SH-SY5Y (cell line): Measurements from ENCODE around the gene ARIH1.

Experiments used
- GATA2 ChIP-seq: IDR thresholded peaks from 2 replicates; pipeline ENCODE4 v1.6.1; 2011; ENCODE audit warnings: mild to moderate bottlenecking, low read depth, low read length
- GATA3 ChIP-seq: IDR thresholded peaks from 2 replicates; pipeline ENCODE4 v1.6.1; 2011; ENCODE audit warnings: low read depth, mild to moderate bottlenecking, low read length, moderate library complexity

Gene ARIH1, protein sequence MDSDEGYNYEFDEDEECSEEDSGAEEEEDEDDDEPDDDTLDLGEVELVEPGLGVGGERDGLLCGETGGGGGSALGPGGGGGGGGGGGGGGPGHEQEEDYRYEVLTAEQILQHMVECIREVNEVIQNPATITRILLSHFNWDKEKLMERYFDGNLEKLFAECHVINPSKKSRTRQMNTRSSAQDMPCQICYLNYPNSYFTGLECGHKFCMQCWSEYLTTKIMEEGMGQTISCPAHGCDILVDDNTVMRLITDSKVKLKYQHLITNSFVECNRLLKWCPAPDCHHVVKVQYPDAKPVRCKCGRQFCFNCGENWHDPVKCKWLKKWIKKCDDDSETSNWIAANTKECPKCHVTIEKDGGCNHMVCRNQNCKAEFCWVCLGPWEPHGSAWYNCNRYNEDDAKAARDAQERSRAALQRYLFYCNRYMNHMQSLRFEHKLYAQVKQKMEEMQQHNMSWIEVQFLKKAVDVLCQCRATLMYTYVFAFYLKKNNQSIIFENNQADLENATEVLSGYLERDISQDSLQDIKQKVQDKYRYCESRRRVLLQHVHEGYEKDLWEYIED

GRCh38 chr15:72473614-72474465, at the start of gene ARIH1:
Gene ARIH1 (plus strand): TSS chr15:72474330. CDS start chr15:72474640, 310 bp downstream.
- TF ChIP-seq GATA2, result no peak
- TF ChIP-seq GATA3, result no peak

DNA sequence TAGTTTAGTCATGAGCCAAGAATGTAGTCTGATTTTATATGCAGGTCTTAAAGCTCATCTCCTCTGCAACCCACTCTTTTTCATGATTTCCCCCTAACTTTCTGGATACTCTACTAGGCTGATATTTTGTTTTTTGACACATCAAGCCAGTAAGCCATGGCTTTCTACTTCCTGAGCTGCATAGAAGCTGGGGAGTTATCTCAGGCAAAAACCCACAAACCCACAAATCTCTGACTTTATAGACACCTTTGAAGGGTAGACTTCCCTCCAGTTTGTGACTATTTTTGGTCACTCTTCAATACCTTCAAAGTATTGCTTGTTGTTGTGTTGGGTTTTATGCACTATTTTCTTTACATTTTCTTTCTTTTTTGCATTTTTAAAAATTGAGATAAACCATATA, 47.4 kb upstream of the ARIH1 start:
- TF ChIP-seq GATA2 (no peak), GATA3 (no peak)

DNA sequence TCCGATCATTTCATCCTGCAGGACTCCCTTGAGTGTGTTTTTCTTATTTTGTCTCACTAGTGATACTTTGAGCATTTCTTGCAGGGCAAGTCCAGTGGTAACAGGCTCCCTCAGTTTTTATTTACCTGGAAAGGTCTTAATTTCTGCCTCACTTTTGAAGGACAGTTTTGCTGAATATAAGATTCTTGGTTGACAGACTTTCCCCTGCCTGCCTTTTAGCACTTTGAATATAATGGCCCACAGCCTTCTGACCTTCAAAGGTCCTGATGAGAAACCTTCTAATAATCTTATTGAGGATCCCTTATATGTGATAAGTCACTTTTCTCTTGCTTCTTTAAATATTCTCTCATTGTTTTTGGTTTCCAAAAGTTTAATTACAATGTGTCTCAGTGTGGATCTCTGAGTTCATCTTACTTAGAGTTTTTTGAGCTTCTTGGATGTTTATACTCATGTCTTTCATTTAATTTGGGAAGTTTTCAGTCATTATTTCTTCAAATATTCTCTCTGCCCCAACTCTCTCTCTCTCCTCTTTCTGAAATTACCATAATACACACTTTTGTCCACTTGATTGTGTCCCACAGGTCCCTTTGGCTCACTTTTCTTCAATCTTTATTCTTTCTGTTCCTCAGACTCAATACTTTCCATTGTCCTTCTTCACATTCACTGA, 36.3 kb upstream of the ARIH1 start:
- TF ChIP-seq GATA2 (no peak), GATA3 (no peak)

DNA sequence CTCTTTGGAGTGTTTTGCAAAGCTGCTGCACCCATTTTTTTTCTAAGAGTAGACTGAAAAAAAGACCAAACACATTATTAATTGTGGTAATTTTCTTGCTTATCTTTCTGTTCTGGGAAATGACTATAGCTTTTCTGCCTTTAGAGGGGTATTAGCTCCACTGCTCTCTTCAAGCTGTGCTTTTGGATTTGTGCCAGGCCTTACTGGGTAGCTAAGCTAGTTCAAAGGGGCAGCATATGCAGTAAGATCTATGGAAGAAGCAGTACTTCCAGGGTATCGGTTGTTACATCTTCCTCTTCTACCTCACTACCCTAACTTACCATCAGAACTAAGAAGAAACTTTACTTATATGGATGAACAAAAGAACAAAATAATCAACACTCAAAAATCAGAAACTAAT, 28.7 kb upstream of the ARIH1 start:
- TF ChIP-seq GATA2, result no peak
- no peak for TF ChIP-seq GATA3

GRCh38 chr15:72450805-72451204, 23.3 kb upstream of the ARIH1 start:
- TF ChIP-seq GATA3 (no peak), GATA2 (no peak)

- TF ChIP-seq GATA3 (no peak), GATA2 (no peak)
Measured at GRCh38 chr15:72451224-72451623, 22.9 kb upstream of the ARIH1 start.

DNA sequence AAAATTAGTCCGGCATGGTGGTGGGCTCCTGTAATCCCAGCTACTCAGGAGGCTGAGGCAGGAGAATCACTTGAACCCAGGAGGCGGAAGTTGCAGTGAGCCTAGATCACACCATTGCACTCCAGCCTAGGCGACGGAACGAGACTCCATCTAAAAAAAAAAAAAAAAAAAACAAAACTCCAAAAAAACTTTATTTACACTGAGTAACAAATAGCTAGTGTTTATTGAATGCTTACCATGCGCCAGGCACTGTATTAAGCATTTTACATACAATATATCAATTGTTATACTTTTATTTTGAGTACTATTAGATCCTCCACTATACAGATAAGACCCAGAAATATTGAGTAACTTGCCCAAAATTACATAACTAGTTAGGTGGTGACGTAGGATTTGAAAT, 17.4 kb upstream of the ARIH1 start:
- no peak for TF ChIP-seq GATA3
- TF ChIP-seq GATA2, result no peak

- TF ChIP-seq GATA3 (no peak), GATA2 (no peak)
Measured at GRCh38 chr15:72460402-72460801, 13.7 kb upstream of the ARIH1 start.

- TF ChIP-seq GATA2, result no peak
- no peak for TF ChIP-seq GATA3
Measured at GRCh38 chr15:72463702-72464101, 10.4 kb upstream of the ARIH1 start.

- TF ChIP-seq GATA3 (no peak), GATA2 (no peak)
Measured at GRCh38 chr15:72464251-72464650, 9.9 kb upstream of the ARIH1 start.

GRCh38 chr15:72468103-72468502, 6.0 kb upstream of the ARIH1 start:
- TF ChIP-seq GATA3 (no peak), GATA2 (no peak)

DNA sequence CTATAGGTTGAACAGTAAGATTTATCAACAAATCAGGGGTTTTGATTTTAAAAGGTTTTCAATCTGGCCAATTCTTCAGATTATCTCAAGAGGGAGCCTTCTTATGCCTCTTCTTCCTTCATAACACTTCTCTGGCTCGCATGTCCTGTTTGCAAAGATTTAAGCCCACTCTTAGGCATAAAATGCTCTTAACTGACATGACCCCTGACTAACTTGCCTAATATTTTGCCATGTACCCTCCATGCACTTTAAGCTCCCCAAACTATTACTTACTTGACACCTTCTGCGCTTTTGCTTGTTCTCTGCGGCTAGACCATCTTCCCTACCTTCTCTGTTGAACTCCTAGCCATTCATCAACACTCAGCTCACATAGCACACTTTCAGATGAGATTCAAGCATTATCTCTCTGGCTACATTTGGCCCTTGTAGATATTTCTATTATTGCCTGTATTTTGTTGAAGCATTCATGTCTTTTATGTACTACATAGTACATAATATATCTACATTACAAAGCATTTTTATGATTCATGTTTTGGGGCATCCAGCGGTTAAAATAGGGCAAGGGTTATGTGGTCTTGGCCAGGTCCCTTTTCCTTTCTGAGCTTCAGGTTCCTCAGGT, 1.0 kb upstream of the ARIH1 start:
- TF ChIP-seq GATA2, result no peak

GRCh38 chr15:72474466-72474911, 359 bp downstream of the ARIH1 start:
- no peak for TF ChIP-seq GATA2
